GM19351 (cell line): ENCODE data around the gene GARRE1.
"Not testable (repeated sequence)": the region's sequence is repeated elsewhere in the genome, so short reads cannot be mapped to it uniquely, and the experiment has no call there.

Experiments
- ATAC-seq: cut with Tn5 transposase; IDR thresholded peaks from one replicate; pipeline ENCODE4 v1.9.1; 2021; ENCODE audit warnings: mild to moderate bottlenecking, moderate library complexity; ENCODE audit not compliant: unreplicated experiment

The GARRE1 gene, protein sequence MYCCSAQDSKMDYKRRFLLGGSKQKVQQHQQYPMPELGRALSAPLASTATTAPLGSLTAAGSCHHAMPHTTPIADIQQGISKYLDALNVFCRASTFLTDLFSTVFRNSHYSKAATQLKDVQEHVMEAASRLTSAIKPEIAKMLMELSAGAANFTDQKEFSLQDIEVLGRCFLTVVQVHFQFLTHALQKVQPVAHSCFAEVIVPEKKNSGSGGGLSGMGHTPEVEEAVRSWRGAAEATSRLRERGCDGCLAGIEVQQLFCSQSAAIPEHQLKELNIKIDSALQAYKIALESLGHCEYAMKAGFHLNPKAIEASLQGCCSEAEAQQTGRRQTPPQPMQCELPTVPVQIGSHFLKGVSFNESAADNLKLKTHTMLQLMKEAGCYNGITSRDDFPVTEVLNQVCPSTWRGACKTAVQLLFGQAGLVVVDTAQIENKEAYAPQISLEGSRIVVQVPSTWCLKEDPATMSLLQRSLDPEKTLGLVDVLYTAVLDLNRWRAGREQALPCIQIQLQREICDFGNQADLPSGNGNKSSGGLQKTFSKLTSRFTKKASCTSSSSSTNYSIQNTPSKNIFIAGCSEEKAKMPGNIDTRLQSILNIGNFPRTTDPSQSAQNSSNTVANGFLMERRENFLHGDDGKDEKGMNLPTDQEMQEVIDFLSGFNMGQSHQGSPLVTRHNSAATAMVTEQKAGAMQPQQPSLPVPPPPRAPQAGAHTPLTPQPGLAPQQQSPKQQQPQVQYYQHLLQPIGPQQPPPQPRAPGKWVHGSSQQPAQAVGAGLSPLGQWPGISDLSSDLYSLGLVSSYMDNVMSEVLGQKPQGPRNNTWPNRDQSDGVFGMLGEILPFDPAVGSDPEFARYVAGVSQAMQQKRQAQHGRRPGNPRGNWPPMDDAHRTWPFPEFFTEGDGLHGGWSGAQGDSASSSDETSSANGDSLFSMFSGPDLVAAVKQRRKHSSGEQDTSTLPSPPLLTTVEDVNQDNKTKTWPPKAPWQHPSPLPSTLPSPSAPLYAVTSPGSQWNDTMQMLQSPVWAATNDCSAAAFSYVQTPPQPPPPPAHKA (N-terminal part only)

DNA sequence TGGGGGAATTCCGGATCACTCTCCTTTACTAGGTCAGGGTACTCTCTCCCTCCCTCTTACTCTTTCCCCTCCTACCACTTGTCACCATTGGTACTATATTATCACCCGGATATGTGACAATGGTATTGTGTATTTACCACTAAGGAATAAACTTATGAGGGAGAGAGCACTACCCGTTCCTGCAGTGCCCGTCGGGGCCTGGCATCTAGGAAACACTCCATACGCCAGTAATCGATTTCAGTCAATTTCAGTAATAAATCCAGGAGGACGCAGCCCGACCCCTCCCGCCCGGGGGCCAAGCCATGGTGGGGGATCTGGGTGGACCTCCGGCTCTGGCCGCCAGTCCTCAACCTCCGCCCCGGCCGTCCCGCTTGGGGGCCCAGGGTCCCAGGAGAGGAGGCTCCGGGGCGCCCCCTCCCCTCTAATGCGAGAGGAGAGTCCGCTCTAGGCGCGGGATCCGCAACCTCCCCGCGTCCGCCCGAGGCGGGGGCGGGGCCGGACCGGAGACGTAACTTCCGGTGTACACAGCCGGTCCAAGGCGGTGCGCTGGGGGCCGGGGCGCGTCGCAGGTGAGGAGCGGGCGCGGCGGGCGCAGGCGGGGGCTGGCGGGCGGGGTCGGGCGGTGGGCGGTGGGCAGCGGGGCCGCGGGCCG, at the start of gene GARRE1:
Gene GARRE1 (plus strand): TSS at position 509 of the 652 bp plus-strand sequence. CDS start 45,920 bp downstream, outside the sequence.
- peak; percentile 92 for ATAC-seq

DNA sequence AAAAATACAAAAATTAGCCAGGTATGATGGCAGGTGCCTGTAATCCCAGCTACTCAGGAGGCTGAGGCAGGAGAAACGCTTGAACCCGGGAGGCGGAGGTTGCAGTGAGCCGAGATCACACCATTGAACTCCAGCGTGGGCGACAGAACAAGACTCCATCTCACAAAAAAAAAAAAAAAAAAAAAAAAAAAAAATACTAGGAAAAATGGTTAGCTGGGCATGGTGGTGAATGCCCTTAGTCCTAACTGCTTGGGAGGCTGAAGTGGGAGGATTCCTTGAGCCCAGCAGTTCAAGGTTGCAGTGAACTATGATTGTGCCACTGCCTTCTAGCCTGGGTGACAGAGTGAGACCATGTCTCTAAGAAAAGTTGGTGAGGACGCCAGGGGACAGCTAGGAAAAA, 49.0 kb upstream of the GARRE1 start:
- not testable (repeated sequence) for ATAC-seq

DNA sequence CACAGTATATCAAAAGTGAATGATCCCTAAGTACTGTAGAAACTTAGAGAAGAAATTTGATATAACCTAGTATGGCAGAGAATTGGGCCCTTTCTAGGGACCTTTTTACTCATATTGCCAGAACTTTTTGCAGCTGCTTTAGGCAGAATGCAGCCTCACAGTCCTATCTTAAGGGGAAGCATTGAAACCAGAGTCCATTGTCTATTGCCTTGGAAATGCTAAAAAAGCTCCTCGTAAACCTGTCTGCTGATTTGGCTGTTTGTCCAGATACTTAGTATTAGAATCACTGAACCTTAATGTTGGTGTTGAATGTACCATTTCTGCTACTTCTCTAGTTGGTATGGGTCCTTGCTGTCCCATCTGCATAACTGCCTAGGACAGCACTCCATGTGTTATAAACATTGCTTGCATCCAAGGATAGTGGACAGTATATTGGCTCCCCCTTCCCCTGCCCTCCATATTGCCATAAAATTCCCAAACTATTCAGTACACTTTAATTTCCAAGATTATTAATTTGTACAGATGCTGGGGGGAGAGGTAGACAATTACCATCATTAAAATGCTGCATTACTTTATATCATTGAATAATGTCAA, 46.0 kb upstream of the GARRE1 start:
- no peak for ATAC-seq

DNA sequence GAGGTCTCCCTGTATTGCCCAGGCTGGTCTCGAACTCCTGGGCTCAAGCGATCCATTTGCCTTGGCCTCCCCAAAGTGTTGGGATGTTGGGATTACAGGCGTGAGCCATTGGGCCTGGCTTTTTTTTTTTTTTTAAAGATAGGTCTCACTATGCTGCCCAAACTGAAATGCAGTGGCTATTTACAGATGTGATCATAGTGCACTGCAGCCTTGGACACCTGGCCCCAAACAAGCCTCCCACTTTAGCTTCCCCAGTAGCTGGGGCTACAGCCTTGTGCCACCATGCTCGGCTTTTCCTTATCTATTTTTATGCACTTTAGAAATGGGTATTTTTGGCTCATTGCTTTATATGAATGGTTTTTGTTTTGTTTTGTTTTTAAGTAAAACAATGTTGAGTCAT, 44.6 kb upstream of the GARRE1 start:
- no peak for ATAC-seq

DNA sequence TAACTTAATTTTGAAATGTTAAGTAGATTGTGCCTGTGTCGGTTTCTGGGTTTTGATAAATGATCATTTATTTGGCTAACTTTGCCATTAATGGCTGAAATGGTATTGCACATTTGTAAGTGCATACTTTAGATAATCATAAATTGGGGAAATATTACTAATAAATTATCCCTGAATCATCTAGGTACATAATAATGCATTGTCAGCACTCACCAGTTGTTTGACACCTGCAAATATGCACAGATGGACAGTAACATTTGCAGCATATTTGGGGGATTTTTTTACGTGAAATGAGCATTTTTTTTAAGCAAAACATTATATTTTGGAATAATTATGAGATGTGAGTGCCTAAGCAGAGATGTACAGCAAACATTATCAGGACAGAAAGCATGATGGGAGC, 41.1 kb upstream of the GARRE1 start:
- ATAC-seq, result no peak

DNA sequence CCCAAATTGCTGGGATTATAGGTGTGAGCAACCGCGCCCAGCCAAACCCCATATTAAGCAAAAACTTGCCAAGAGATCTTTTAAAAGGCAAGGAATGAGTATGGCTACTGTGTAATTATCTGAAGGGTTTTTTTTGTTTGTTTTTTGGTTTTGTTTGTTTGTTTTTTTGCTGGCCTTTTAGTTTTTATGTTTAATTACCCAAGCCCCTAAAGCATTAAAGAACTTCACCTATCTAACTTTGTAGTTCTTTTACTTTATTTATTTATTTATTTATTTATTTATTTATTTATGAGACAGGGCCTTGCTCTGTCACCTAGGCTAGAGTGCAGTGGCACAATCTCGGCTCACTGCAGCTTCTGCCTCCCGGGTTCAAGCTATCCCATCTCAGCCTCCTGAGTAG, 40.3 kb upstream of the GARRE1 start:
- no peak for ATAC-seq

DNA sequence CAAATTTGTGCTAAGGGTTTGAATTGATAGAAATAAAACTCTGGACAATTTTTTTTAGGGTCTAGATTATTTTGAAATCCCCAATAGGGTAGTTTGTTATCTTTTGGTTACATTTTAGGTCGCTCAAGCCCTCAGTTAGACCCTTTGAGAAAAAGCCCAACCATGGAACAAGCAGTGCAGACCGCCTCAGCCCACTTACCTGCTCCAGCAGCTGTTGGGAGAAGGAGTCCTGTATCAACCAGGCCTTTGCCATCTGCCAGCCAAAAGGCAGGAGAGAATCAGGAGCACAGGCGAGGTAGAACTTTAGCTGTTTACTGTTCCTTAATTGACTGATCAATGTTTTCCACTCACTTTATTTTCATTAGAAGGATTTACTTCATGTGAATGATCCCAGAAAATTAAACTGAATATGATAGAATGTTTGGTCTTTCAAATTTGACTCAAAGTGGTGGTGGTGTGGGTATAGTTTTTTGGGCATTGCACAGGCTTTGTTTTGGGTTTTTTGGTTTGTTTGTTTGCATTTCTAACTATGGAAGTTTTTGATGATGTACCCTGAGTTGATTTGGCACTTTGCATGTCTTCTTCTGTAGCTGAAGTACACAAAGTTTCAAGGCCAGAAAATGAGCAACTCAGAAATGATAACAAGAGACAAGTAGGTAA, 39.2 kb upstream of the GARRE1 start:
- ATAC-seq, result no peak

DNA sequence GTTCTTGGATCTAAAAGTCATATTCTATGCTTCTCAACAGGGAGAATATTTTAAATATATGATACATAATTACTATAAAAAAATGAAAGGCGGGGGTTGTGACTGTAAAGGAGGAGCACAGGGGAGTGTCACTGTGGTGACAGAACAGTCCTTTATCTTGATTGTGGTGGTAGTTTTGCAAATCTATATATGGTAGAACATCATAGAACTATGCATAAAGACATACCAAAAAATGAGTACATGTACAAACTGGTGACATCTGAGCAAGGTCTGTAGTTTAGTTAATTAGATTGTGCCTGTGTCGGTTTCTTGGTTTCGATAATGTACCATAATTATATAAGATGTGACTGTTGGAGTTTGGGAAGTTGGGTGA, 38.7 kb upstream of the GARRE1 start:
- no peak for ATAC-seq

DNA sequence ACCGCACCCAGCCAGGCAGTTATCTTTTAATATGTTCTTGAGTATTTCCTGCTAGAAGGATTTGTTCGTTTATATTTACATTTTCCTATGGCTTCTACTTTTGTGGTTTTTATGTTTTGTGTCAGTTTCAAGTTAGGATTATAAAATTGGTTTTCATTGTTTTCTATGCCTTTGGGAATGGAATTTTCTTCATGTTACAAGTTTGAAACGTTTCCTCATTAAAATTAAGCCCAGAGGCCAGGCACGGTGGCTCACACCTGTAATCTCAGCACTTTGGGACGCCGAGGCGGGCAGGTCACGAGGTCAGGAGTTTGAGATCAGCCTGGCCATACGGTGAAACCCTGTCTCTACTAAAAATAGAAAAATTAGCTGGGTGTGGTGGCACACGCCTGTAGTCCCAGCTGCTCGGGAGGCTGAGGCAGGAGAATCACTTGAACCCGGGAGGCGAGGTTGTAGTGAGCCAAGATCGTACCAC, 37.6 kb upstream of the GARRE1 start:
- not testable (repeated sequence) for ATAC-seq

DNA sequence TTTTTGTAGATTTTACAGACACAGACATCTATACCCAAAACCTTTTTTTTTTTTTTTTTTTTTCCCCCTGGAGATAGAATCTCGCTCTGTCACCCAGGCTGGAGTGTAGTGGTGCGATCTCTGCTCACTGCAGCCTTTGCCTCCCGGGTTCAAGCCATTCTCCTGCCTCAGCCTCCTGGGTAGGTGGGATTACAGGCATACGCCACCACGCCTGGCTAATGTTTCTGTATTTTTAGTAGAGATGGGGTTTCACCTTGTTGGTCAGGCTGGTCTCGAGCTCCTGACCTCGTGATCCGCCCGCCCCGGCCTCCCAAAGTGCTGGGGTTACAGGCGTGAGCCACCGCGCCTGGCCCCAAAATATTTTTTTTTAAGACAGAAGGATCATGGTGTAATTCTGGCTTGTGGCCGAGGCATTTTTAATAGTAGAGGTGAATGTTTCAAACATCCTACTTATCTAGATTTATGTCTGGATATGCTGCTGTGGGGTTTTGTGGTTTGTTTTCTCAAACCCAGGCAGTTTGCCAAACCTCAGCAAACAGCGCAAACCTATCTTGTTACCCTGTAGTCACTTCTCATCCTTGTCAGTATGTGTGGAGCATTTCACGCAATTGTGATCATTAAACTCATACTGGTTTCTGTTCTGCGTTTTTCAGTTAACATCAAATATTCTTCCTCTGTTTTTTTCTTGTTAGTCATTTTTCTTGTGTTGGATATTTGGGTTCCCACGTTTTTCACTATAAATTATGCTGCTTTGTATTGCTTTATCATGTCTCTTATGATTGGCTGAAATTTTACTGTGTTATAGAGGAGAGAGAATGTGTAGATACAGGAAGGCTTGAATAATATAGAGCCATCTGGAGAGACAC, 36.2 kb upstream of the GARRE1 start:
- peak; percentile 53 for ATAC-seq

DNA sequence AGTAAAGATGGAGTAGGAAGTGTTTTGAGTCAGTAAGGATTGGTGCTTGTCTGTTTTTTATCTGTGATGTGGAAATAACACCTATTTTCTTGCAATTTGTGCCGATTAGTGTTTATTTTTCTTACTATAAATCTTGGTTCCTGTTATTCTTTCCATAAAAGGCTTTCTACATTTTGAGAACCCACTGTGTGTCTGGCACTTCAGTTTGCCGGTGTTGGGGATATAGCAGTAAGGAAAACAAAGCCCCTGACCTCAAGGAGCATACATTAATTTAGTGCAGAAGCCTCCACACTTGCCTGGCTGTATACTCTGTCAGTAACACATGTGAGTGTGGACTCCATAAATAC, 35.6 kb upstream of the GARRE1 start:
- ATAC-seq, result no peak

DNA sequence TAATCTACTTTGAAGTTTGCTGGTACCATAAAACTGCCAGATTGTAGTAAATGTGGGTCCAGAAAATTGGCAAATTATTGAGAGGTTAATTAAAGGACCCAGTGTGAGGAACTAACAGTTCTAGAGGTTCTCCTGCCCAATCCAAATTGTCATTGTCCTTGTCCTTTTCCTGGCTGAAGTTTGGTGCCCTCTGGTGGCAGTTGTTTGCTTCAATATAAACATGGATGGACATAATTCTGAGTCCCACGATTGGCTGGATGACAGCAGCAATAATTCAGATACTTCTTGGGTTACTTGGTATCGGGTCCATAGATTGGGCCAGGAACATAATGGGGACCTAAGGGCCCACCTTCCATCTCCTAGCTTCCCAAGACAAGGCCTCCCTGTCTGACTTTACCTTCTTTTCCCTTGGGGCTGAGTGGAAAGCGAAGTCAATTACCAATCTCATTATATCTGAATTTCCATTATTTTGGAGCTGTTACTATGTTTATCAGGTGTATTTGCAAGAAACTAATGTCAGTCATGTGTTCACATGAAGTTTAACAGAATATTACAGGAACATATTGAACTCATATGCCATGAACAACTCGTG, 33.8 kb upstream of the GARRE1 start:
- no peak for ATAC-seq

DNA sequence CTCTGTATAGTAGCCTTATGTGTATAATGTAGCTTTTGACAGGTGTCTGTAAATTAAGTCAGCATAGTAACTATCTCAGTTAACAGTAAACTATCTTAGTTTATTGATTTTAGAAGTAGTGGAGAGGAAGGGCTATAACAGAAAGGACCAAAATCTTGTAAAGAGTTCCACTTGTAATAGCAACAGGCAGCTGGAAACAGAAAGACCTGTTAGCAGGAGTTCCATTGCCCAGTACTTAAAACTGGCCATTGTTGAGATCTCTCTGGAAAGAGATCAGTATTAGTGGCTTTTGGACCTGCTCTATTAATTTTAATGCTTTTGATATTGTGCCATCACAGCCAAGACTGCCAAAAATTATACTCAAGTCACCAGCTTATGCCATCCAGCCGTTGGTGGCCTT, 32.0 kb upstream of the GARRE1 start:
- no peak for ATAC-seq

DNA sequence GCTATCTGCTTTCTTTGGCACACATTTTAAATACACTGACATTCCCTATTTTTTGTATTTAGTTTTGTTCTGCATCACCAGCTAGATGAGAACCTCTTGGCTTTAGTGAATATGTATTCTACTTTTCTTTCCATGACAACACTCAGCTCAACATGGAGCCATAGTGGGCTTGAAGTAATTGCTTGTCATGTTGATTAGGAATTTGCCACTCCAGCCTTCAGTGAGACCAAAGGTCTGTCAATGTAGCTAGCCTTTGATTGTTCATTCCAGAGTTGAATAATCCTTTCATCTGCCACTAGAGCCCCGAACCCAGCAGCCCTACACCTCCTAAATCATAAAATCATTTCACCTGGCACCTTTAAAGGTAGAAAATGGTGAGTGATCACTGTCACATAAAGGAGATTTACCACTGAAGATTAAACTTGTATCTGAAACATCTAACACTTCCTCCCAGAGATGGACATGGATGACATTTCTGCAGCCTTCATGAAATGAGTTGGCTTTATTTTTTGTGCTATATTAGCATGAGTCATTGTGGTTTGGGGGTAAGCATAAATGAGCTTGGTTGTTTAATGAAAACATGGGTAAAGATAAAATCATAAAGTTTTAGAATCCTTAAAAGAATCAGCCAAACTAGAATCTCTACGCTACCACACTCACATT, 29.2 kb upstream of the GARRE1 start:
- ATAC-seq, result no peak

DNA sequence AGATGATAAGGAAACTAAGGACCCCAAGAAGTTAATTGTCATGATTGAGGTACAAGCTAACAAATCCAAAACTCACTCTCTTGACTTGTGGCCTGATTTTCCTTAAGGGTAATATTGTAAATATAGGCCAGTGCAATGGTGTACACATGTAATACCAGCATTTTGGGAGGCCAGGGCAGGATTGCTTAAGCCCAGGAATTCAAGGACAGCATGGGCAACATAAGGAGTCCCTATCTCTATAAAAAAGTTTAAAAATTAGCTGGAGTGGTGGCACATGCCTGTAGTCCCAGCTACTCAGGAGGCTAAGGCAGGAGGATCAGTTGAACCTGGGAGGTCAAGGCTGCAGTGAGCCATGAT, 28.7 kb upstream of the GARRE1 start:
- ATAC-seq, result no peak

DNA sequence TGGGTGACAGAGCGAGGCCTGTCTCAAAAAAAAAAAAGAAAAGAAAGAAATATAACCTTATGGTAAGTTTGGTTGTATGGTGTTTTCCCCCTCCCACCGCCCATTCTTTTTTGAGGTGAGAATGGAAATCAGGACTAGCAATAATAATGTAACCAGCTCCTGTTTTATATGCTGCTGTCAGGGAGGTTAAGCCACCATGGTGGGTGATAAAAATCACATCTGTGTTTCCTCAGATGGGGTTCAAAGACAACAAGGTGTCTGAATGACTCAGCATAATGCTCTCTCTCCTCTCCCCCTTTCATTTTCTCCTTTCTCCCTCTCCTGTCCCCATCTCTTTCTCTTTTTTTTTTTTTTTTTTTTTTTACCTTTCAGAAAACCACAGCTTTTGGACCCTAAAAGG, 28.3 kb upstream of the GARRE1 start:
- no peak for ATAC-seq

DNA sequence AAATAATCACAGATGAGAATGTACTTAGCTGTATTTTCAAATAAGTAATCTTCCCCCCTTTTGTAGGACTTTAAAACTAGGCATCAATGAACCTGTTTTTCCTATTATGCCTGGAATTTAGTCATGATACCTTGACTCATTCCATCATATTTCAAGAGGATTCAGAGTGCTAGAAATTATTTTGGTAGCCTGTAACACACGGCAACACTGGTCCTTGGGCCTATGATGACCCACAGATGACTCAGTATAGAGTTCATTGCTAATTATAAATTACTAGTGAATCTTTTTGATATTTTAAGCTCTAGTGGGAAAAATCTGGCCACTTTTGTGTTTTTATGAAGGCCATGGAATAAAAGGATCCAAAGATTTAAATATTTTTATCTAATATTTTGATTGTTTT, 26.0 kb upstream of the GARRE1 start:
- ATAC-seq, result no peak

DNA sequence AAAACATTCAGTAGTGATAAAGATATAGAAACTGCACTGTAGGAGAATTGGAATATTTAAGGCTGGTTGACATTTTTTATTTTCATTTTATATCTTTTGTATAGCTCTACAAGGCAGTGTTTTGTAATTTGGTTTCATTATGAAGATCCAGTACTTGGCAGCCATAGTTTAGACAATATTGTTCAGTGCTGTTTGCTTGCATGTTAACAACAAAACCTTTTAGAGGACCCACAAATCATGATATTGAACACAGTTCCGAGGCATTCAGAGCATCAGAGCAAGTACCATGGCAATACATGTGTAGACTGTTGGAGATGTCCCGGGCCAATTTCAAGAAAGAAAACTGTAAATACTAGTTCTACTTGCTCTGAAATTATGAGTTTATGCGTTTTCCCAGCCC, 25.6 kb upstream of the GARRE1 start:
- no peak for ATAC-seq

DNA sequence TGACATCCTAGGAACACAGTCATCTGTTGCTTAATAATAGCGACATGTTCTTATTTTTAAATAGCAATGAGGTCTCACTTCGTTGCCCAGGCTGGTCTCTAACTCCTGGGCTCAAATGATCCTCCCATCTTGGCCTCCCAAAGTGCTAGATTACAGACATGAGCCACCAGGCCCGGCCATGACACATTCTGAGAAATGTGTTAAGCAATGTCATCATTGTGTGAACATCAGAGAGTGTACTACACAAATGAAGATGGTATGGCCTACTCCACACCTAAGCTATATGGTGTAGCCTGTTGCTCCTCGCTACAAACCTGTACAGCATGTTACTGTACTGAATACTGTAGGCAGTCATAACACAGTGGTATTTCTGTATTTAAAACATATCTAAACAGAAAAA, 24.6 kb upstream of the GARRE1 start:
- no peak for ATAC-seq
